PFSK-1 (cell line): ENCODE results near the gene TBCD.

ENCODE experiments used
- SIN3A ChIP-seq: IDR thresholded peaks from 2 replicates; pipeline ENCODE4 v1.6.1; 2012; ENCODE audit warnings: mild to moderate bottlenecking, low read length, moderate library complexity, borderline replicate concordance; ENCODE audit not compliant: insufficient read depth
- TF ChIP-seq, protein P1 (sequence below), 2 experiments: IDR thresholded peaks; 2 replicates each; pipeline versions ENCODE4 v1.6.1 to v1.8.0; 2011 to 2012; ENCODE audit warnings: low read depth in 2 of 2, low read length in 2 of 2, control low read depth in 1 of 2, inconsistent platforms in 1 of 2, mild to moderate bottlenecking in 1 of 2, moderate library complexity in 1 of 2; ENCODE audit not compliant: insufficient read depth in 1 of 2

DNA sequence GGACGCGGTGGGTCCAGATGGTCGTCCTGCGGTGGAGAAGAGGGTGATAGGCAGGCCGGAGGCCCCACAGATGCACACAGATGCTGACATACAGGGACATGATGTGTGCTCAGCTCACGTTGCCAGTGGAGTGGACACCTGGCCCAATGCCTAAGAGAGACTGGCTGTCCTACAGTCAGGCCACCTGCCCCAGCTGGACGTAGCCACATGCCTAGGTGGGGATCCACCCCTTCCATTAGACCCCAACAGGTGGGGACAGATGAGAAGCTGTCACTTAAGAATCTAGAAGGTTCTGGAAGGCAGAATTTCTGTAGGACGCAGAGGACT, 205.6 kb downstream of the TBCD start:
- TF ChIP-seq, protein P1, sequence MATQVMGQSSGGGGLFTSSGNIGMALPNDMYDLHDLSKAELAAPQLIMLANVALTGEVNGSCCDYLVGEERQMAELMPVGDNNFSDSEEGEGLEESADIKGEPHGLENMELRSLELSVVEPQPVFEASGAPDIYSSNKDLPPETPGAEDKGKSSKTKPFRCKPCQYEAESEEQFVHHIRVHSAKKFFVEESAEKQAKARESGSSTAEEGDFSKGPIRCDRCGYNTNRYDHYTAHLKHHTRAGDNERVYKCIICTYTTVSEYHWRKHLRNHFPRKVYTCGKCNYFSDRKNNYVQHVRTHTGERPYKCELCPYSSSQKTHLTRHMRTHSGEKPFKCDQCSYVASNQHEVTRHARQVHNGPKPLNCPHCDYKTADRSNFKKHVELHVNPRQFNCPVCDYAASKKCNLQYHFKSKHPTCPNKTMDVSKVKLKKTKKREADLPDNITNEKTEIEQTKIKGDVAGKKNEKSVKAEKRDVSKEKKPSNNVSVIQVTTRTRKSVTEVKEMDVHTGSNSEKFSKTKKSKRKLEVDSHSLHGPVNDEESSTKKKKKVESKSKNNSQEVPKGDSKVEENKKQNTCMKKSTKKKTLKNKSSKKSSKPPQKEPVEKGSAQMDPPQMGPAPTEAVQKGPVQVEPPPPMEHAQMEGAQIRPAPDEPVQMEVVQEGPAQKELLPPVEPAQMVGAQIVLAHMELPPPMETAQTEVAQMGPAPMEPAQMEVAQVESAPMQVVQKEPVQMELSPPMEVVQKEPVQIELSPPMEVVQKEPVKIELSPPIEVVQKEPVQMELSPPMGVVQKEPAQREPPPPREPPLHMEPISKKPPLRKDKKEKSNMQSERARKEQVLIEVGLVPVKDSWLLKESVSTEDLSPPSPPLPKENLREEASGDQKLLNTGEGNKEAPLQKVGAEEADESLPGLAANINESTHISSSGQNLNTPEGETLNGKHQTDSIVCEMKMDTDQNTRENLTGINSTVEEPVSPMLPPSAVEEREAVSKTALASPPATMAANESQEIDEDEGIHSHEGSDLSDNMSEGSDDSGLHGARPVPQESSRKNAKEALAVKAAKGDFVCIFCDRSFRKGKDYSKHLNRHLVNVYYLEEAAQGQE (IDR thresholded peaks at IDR 0.05; ENCODE audit: insufficient read depth in 1 of 2, low read depth in 2 of 2, low read length in 2 of 2), result no peak
- TF ChIP-seq SIN3A, result no peak
